Ishikawa (cell line): Measurements from ENCODE around the gene EIF3A.

Experiments used
- EGR1 ChIP-seq: IDR thresholded peaks from 2 replicates; pipeline ENCODE4 v1.6.1; 2012
- EP300 ChIP-seq: IDR thresholded peaks from 2 replicates; pipeline ENCODE4 v1.6.1; 2012; ENCODE audit warnings: borderline replicate concordance
- FOXM1 ChIP-seq: IDR thresholded peaks from 2 replicates; pipeline ENCODE4 v1.6.1; 2012; ENCODE audit warnings: low read depth, borderline replicate concordance
- RAD21 ChIP-seq: IDR thresholded peaks from 2 replicates; pipeline ENCODE4 v1.6.1; 2012; ENCODE audit warnings: low read depth
- TAF1 ChIP-seq: IDR thresholded peaks from 2 replicates; pipeline ENCODE4 v1.6.1; 2012; ENCODE audit warnings: low read depth, mild to moderate bottlenecking
- USF1 ChIP-seq: IDR thresholded peaks from 2 replicates; pipeline ENCODE4 v1.6.1; 2012
- ZBTB7A ChIP-seq: IDR thresholded peaks from 2 replicates; pipeline ENCODE4 v1.6.1; 2012; ENCODE audit warnings: low read depth
- TF ChIP-seq, protein P1 (sequence below): IDR thresholded peaks from 2 replicates; pipeline ENCODE4 v1.6.1; 2012; ENCODE audit warnings: low read depth, mild to moderate bottlenecking

- no peak for TF ChIP-seq FOXM1
- TF ChIP-seq EGR1, result no peak
- no peak for TF ChIP-seq TAF1
- TF ChIP-seq EP300, result no peak
- TF ChIP-seq, protein P1, sequence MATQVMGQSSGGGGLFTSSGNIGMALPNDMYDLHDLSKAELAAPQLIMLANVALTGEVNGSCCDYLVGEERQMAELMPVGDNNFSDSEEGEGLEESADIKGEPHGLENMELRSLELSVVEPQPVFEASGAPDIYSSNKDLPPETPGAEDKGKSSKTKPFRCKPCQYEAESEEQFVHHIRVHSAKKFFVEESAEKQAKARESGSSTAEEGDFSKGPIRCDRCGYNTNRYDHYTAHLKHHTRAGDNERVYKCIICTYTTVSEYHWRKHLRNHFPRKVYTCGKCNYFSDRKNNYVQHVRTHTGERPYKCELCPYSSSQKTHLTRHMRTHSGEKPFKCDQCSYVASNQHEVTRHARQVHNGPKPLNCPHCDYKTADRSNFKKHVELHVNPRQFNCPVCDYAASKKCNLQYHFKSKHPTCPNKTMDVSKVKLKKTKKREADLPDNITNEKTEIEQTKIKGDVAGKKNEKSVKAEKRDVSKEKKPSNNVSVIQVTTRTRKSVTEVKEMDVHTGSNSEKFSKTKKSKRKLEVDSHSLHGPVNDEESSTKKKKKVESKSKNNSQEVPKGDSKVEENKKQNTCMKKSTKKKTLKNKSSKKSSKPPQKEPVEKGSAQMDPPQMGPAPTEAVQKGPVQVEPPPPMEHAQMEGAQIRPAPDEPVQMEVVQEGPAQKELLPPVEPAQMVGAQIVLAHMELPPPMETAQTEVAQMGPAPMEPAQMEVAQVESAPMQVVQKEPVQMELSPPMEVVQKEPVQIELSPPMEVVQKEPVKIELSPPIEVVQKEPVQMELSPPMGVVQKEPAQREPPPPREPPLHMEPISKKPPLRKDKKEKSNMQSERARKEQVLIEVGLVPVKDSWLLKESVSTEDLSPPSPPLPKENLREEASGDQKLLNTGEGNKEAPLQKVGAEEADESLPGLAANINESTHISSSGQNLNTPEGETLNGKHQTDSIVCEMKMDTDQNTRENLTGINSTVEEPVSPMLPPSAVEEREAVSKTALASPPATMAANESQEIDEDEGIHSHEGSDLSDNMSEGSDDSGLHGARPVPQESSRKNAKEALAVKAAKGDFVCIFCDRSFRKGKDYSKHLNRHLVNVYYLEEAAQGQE, result no peak
- no peak for TF ChIP-seq RAD21
- TF ChIP-seq USF1, result no peak
- no peak for TF ChIP-seq ZBTB7A
These were observed 9.6 kb upstream of the EIF3A start for GRCh38 chr10:119090026-119090795.
